ENCODE data around the gene CTDP1.

Gene CTDP1

DNA sequence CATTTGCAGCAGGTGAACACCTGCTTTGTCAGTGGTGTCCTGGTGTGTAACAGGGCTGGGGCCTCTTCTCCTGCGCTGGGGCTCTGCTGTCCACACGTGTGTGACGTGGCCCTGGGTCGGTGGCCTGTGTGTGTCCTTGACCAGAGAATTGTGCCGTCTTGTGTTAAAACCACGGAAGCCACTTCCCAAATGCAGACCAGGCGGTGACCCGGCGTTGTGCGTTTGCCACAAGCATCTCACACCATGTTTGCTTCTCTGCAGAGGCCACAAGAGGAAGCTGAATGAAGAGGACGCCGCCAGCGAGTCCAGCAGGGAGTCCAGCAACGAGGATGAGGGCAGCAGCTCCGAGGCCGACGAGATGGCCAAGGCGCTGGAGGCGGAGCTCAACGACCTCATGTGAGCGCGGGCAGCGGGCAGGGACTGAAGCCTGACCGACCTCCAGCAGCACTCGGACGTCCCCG lies 73.8 kb downstream of the CTDP1 start:
- H3K4me3 ChIP-seq (ENCODE audit: low read length), result no peak overlapping the region
- DNase-seq (ENCODE audit: low read depth), result no peak
- no peak for TF ChIP-seq CTCF (conservative IDR thresholded peaks at IDR 0.05; ENCODE audit: low read depth, low read length)

GRCh38 chr18:79754022-79754761 lies 74.6 kb downstream of the CTDP1 start:
- no peak for DNase-seq (ENCODE audit: low read depth)
- TF ChIP-seq CTCF (conservative IDR thresholded peaks at IDR 0.05; ENCODE audit: low read depth, low read length), result no peak
- no peak overlapping the region for H3K4me3 ChIP-seq (ENCODE audit: low read length)

DNA sequence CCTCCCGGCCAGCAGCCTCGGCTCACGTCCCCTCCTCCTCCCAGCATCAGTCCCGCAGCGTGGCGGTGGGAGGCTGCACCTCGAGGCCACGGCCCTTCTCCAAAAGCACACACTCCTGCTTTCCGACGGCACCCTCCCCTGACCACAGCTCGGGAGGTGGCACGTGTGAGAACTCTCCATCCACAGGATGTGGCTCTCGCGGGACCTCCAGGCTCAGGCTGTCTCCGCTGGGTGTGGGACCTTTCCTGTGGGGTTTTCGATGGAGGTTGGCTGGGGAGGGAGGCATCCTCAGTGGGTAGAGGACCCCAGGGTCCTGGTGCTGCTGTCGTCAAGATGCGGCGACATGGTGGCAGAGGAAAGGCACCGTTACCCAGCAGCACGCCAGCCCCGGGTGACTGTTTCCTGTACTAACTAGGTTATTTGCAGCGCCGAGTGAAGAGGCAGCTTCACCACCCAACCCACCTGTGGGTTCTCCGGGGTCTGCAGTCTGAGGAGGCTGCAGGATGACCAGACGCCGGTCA lies 75.3 kb downstream of the CTDP1 start:
- TF ChIP-seq CTCF (conservative IDR thresholded peaks at IDR 0.05; ENCODE audit: low read depth, low read length), result no peak
- no peak overlapping the region for H3K4me3 ChIP-seq (ENCODE audit: low read length)
- DNase-seq (ENCODE audit: low read depth), result no peak

- H3K4me3 ChIP-seq (ENCODE audit: low read length), result no peak overlapping the region
- no peak for DNase-seq (ENCODE audit: low read depth)
- no peak for TF ChIP-seq CTCF (conservative IDR thresholded peaks at IDR 0.05; ENCODE audit: low read depth, low read length)
Observed at GRCh38 chr18:79755496-79756142, 76.0 kb downstream of the CTDP1 start.

DNA sequence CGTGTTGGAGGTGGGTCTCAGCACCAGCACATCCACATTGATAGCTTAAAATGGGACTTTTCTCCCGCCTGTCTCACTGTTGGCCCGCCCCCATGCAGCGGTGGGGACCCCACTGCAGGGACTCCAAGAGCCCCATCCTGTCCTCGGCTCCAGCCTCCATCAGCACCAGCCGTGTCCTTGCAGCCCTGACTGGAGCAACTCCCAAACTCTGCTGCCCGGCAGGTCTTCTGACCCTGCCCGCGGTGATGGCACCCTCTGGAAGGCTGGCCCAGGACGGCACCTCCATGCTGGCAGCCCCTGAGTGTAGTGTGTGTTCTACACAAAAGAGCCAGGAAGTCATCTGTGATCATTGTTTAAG lies 76.5 kb downstream of the CTDP1 start:
- no peak for TF ChIP-seq CTCF (conservative IDR thresholded peaks at IDR 0.05; ENCODE audit: low read depth, low read length)
- no peak overlapping the region for H3K4me3 ChIP-seq (ENCODE audit: low read length)
- DNase-seq (ENCODE audit: low read depth), result no peak

GRCh38 chr18:79756826-79757225 lies 77.2 kb downstream of the CTDP1 start:
- no peak overlapping the region for H3K4me3 ChIP-seq (ENCODE audit: low read length)
- no peak for DNase-seq (ENCODE audit: low read depth)
- TF ChIP-seq CTCF (conservative IDR thresholded peaks at IDR 0.05; ENCODE audit: low read depth, low read length), result no peak

GRCh38 chr18:79760348-79760747 lies 80.7 kb downstream of the CTDP1 start:
- TF ChIP-seq CTCF (conservative IDR thresholded peaks at IDR 0.05; ENCODE audit: low read depth, low read length), result no peak
- DNase-seq (ENCODE audit: low read depth), result no peak
- H3K4me3 ChIP-seq (ENCODE audit: low read length), result no peak overlapping the region
